ACHN (cell line): ENCODE data around the gene E2F6.

Source experiments
- DNase-seq: peaks from one replicate; pipeline ENCODE4 v3.0.0-alpha.2; 2015
- in situ Hi-C: cut with HindIII; loops from 2 replicates; pipeline ENCODE4 v1.10.0; 2017; ENCODE audit warnings: low sequenced_read_pairs, low pct_ligation_motif_present, low pct_unique_long_range_greater_than_20kb

The E2F6 gene

GRCh38 chr2:11465485-11466306 lies at the start of gene E2F6:
Gene E2F6 (minus strand): TSS chr2:11466161. CDS start chr2:11465879, 282 bp downstream.
- DNase-seq: peak; percentile 97
- in situ Hi-C loops: no loop called here

GRCh38 chr2:11515490-11515981 lies 49.6 kb upstream of the E2F6 start:
- DNase-seq: no peak
- in situ Hi-C loops: no loop called here

DNA sequence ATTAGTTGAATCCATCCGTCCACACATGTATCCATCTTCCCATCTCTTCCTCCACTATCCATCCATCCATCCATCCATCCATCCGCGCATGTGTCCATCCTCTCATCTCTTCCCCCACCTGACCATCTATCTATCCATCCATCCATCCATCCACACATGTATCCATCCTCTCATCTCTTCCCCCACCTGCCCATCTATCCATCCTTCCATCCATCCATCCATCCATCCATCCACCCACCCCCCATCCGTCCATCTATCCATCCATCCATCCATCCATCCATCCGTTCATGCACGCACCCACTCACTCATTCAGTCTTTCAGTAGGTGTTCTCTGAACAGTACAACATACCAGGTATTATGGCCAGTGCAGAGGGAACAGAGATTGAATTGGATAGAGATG lies 48.9 kb upstream of the E2F6 start:
- in situ Hi-C loops: no loop called here
- DNase-seq: no peak

DNA sequence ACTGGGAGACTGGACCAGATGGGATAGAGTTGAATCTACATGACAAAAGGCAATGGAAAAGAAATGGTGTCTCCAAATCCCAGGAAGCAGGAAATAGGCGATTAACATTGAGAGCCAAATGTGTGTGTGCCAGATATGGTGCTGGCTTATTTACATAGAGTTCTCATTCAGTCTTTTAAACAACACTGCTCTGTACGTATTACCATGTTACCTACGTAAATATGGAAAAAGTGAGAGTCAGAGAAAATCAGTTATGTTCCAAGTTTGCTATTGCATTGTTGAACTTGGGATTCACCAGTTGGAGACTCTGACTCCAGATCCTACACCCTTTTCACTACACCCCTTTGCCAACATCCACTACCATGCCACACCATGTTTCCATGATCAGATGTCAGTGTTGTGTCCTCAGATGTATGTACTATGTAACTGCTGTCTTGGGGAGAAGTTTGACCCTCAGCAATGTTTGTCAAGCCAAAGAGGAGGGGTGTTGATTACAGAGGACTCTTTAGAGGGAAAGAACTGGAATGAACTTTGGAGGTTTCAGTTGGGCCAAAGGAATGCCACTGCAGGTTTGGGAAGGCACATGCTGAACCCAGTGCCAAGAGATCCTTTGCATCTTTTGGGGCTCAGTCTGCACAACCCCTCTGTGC lies 48.2 kb upstream of the E2F6 start:
- DNase-seq: no peak
- in situ Hi-C loops: no loop called here

DNA sequence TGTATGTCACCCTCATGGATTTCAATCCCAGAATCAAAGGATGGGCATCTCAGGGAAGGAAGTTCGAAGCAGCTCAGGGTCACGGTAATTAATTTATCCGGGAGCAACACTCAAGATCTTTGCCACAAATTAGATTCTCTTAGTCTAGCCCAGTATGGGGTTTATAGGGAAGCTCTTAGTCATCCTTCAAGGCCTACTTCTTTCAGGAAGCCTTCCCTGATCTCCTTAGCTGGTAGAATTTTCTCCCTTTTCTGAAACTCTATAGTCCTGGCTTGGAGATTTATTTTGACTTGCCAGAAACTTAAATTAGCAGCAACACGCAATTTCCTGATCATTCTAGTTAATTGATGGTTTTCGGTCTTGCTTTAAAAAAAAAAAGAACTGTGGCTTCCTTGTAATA lies 47.4 kb upstream of the E2F6 start:
- DNase-seq: no peak
- in situ Hi-C loops: no loop called here

DNA sequence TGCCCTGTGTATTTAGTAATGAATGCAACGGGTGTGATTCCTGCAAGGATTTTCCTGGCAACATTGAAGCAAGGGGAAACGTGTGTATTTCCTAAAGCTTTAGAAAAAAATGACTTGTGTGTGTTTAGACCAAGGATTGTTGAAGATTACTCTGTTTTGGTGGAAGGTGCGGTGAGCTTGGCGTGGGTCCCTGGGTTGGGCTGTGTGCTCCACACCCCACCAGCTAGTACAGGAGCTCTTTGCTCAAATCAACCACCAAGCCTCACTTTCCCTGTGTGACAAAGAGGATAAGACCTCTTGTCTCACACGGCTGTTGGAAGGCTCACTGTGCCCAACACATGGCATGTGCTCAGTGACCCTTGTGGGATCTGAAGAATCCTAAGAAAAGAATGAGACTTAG lies 46.5 kb upstream of the E2F6 start:
- no peak for DNase-seq
- in situ Hi-C loops: no loop called here

DNA sequence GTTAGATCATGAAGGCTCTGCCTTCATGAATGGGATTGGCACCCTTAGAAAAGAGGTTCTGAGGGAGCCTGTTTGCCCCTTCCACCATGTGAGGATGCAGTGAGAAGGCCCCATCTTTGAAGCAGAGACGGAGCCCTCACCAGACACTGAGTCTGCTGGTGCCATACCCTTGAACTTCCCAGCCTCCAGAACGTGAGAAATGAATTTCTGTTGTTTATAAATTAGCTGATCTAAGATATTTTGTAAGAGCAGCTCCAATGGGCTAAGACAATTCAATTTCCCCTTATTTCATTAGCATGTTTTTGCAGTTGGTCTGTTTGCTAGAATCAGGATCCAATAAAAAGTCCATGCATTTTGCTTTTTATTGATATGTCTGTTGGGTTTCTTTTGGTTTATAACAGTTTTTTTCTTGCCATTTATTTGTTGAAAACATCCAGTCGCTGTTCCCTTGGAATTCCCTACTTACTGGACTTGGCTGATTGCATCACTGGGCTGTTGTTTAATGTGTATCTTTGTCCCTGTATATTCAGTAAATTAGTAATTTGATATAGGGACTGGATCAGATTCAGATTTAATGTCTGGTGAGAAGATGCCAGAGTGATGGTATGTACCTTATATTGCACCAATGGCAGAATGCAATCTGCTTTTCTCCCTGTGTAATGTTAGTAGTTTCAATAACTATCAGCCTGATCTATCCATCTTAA lies 43.8 kb upstream of the E2F6 start:
- DNase-seq: no peak
- in situ Hi-C loops: no loop called here

- DNase-seq: no peak
- in situ Hi-C loops: no loop called here
Measured at GRCh38 chr2:11508279-11508678, 42.3 kb upstream of the E2F6 start.

- in situ Hi-C loops: no loop called here
- DNase-seq: no peak
Measured at GRCh38 chr2:11507517-11507916, 41.6 kb upstream of the E2F6 start.

- in situ Hi-C loops: no loop called here
- no peak for DNase-seq
Measured at GRCh38 chr2:11506611-11506969, 40.6 kb upstream of the E2F6 start.

DNA sequence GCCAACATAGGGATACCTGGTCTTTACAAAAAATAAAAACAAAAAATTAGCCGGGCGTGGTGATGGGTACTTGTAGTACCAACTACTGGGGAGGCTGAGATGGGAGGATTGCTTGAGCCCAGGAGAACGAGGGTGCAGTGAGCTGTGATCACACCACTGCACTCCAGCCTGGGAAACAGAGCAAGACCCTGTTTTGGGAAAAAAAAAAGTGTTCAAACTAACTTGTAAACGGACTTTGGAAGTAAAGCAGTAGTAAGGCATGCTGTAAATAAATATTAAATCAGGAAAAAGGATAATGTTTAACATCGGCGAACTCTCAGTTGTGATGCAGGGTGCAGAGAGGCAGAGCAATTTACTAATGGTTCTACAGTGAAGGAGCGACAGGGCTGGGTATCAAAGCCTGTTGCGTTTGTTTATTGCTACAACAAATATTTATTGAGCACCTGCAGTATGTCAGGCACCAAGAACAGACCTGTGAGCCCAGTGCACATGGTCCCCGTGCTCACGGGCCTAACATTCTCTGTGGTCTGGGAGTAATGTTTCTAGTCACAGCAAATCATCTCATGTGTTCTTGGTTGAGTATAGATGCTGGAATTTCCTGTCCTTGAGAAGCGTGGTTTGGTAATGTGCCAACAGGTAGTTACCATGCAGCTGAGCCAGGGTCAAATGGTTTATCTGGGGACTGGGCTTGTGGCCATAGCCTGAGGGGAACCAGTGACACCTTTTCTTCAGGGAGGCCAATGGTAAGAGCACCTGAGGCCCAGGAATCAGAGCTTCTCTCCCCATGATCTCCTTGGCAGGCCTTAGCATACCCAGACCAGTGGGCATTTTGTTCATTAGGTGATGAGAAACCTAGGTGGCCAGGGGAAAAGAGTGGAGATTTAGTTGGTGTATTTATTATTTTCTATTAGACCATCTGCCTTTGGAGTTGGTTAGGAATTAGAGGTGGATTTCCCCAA lies 40.0 kb upstream of the E2F6 start:
- in situ Hi-C loops: no loop called here
- DNase-seq: no peak

DNA sequence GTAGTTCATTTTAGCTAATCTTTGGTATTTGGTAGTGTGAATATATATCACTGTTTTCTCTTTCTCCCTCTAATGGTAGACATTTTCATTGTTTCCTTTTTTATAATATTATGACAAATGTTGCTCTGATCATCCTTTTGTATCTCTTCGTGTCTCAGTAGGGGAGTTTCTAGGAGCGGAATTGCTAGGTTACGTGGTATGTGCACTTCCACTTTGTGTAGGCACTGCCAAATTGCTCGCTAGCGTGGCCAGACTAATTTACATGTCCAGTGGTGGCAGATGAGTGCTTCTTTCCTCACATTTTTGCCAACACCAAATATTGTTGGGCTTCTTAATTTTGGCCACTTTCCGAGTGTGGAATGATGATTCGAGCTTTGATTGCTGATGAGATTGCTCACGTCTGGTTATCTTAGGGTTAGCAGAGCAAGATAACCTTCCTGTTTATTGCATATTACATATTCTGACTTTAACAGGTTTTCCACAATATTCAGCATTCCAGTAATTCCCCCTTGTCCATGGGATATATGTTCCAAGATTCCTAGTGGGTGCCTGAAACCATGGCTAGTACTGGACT lies 37.5 kb upstream of the E2F6 start:
- DNase-seq: no peak
- in situ Hi-C loops: no loop called here

- no peak for DNase-seq
- in situ Hi-C loops: no loop called here
Measured at GRCh38 chr2:11502740-11503292, 36.9 kb upstream of the E2F6 start.

- in situ Hi-C loops: no loop called here
- DNase-seq: no peak
Measured at GRCh38 chr2:11500702-11501303, 34.8 kb upstream of the E2F6 start.

GRCh38 chr2:11499081-11499743 lies 33.3 kb upstream of the E2F6 start:
- no peak for DNase-seq
- in situ Hi-C loops: no loop called here

- in situ Hi-C loops: no loop called here
- DNase-seq: no peak
Measured at GRCh38 chr2:11498543-11499034, 32.6 kb upstream of the E2F6 start.
